ENCODE results near the gene EMP1. TPM values are rescaled to one million over a fixed set of nuclear protein-coding genes. Genes with fewer than 3 reads are reported as not detected.
A peak's percentile ranks its signal among the peaks of the same experiment; 100 is the strongest.

Gene EMP1
- total and polyA plus RNA-seq, 12 donors, result 46.2 to 403 (median 88.5) TPM

DNA sequence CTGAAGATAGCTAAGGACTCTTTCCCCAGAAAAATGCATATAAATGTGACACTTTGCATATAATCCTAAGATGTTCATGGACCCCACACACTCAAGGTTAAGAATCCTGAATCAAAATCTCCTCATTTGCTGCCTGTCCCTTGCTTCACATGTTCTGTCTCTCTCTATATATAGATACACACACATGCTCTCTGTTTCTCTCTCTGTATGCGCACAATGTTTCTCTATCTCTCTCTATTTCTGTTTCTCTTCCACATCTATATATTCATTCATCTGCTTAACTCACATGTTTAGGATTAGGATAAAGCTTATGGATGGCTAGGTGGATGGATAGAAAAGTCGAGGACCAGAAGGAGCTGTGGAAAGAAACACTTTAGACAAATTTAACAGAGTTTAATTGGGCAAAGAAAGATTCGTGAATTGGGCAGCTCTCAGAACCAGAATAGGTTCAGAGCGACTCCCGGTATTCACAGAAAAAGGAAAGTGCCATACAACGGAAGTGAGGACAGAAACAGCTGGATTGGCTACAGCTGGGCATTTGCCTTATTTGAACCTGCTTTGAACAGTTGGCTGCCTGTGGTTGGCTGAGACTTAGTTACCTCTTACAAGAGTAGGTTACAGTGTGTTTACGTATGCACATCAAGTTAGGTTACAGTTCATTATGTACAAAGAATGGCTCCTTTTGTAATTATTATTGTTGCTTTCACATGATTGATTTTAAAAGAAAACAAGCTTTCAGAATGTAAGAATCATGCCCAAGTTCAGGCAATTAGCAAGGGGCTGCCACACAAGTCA, 57.6 kb downstream of the EMP1 start:
- Histone ChIP-seq H3K36me3 (no peaks in the 10 kb centered on the region), H3K4me1 (peaks cover 0 to 29% (median 13%) of the 10 kb centered on the region in 9 donors), H3K27ac (no peak overlapping the region), H3K4me3 (no peak overlapping the region), H3K27me3 (peaks cover 0 to 14% (median 0%) of the 10 kb centered on the region in 7 donors), H3K9me3 (no peaks in the 10 kb centered on the region)
- intact Hi-C loops (cut with DNase I), result loop anchor here in 2 of 10 donors (10.0 kb wide), 2 partner anchors 411 to 911 kb away; no protein-coding TSS in a partner anchor
- no peak for TF ChIP-seq CTCF (IDR thresholded peaks at IDR 0.05)
- no peak for ATAC-seq
- DNase-seq, result no peak
- WGBS, 2 donors, result 86 to 92% methylated on average over 7 of the region's 7 CpGs

- H3K27ac ChIP-seq, result peak overlapping the region in 1 of 10 donors; percentile 24
- peak overlapping the region in 8 of 10 donors; percentile 8 to 49 (median 42) for H3K4me3 ChIP-seq
- H3K27me3 ChIP-seq, result peaks cover 0 to 2% (median 0%) of the 10 kb centered on the region in 7 donors
- H3K36me3 ChIP-seq, result no peaks in the 10 kb centered on the region
- H3K9me3 ChIP-seq, result no peaks in the 10 kb centered on the region
- peaks cover 0 to 29% (median 13%) of the 10 kb centered on the region in 9 donors for H3K4me1 ChIP-seq
- peak; percentile 87 to 99 (median 98) for TF ChIP-seq CTCF (IDR thresholded peaks at IDR 0.05)
- 22 to 25% methylated on average over 18 of the region's 18 CpGs for WGBS, 2 donors
- peak; percentile 98 to 99 (median 99) for ATAC-seq
- DNase-seq, result peak; percentile 94 to 95
- intact Hi-C loops (cut with DNase I), result loop anchor here in 3 of 10 donors (5.0 to 10.0 kb wide), 4 partner anchors 276 to 909 kb away; no protein-coding TSS in a partner anchor
Observed at GRCh38 chr12:13255792-13256691, 59.5 kb downstream of the EMP1 start.

GRCh38 chr12:13256692-13257045, 60.1 kb downstream of the EMP1 start:
- no peaks in the 10 kb centered on the region for H3K27me3 ChIP-seq
- no peaks in the 10 kb centered on the region for H3K36me3 ChIP-seq
- TF ChIP-seq CTCF (IDR thresholded peaks at IDR 0.05), result no peak
- ATAC-seq, result peak in 2 of 8 donors; percentile 10 to 22
- H3K9me3 ChIP-seq, result no peaks in the 10 kb centered on the region
- H3K4me3 ChIP-seq, result no peak overlapping the region
- no peak for DNase-seq
- 91% methylated on average over 4 of the region's 4 CpGs for WGBS, 2 donors
- H3K4me1 ChIP-seq, result peaks cover 0 to 29% (median 13%) of the 10 kb centered on the region in 9 donors
- intact Hi-C loops (cut with DNase I), result loop anchor here in 3 of 10 donors (5.0 to 10.0 kb wide), 4 partner anchors 276 to 908 kb away; no protein-coding TSS in a partner anchor
- H3K27ac ChIP-seq, result no peak overlapping the region

DNA sequence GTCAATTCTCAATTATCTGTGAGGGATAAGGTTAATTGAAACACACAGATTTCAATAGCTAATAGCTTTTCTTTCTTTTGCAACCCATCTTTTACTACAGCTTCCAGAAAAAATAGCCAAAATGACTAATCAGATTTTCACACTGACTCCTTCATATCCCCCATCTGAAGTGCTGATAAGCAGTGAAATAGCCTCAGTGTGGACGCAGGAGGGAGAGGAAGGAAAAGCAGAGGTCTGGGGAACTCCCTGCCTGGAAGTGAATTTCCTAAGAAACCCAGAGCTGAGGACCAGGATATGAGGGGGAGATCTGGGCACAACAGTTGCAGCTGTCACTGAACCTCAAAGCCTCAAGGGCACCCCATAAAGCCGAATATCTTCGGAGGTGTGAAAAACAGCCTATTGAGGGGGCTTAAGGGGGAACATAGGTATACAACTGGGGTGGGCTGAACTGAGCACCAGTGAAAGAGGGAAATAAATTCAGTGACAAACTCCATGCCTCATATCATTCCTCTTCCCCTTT, 60.9 kb downstream of the EMP1 start:
- Histone ChIP-seq H3K4me1 (peaks cover 0 to 29% (median 13%) of the 10 kb centered on the region in 9 donors), H3K27me3 (no peaks in the 10 kb centered on the region), H3K9me3 (no peaks in the 10 kb centered on the region), H3K27ac (no peak overlapping the region), H3K4me3 (no peak overlapping the region), H3K36me3 (no peaks in the 10 kb centered on the region)
- intact Hi-C loops (cut with DNase I), result loop anchor here in 3 of 10 donors (5.0 to 10.0 kb wide), 4 partner anchors 275 to 907 kb away; no protein-coding TSS in a partner anchor
- ATAC-seq, result no peak
- DNase-seq, result no peak
- no peak for TF ChIP-seq CTCF (IDR thresholded peaks at IDR 0.05)
- WGBS, 2 donors, result 47 to 63% methylated on average over 3 of the region's 3 CpGs
